GM12865 (cell line): ENCODE measurements around the gene CTNNBL1.

Source experiments
- DNase-seq: peaks from one replicate; pipeline ENCODE4 v3.0.0; 2010; ENCODE audit warnings: low read depth
- H3K4me3 ChIP-seq: 2 replicates; pipeline ENCODE4 v1.5.1; 2011; ENCODE audit warnings: mild to moderate bottlenecking, low read depth, low read length, control low read depth
- CTCF ChIP-seq: IDR thresholded peaks from 2 replicates; pipeline ENCODE4 v1.5.1; 2011; ENCODE audit warnings: low read length, control low read depth, low read depth, inconsistent platforms; ENCODE audit not compliant: insufficient read depth; ENCODE audit errors: missing control alignments

Gene CTNNBL1

GRCh38 chr20:37867289-37868195, 173.7 kb downstream of the CTNNBL1 start:
- no peak for DNase-seq
- TF ChIP-seq CTCF, result no peak
- H3K4me3 ChIP-seq, result no peak overlapping the region

- no peak for TF ChIP-seq CTCF
- no peak overlapping the region for H3K4me3 ChIP-seq
- DNase-seq, result no peak
Observed at GRCh38 chr20:37868851-37869333, 175.1 kb downstream of the CTNNBL1 start.

GRCh38 chr20:37869334-37869861, 175.6 kb downstream of the CTNNBL1 start:
- DNase-seq, result no peak
- TF ChIP-seq CTCF, result no peak
- H3K4me3 ChIP-seq, result no peak overlapping the region

GRCh38 chr20:37870294-37870693, 176.5 kb downstream of the CTNNBL1 start:
- TF ChIP-seq CTCF, result no peak
- no peak overlapping the region for H3K4me3 ChIP-seq
- no peak for DNase-seq

GRCh38 chr20:37871751-37872150, 177.9 kb downstream of the CTNNBL1 start:
- DNase-seq, result no peak
- TF ChIP-seq CTCF, result no peak
- H3K4me3 ChIP-seq, result no peak overlapping the region

GRCh38 chr20:37872161-37872560, 178.3 kb downstream of the CTNNBL1 start:
- no peak overlapping the region for H3K4me3 ChIP-seq
- TF ChIP-seq CTCF, result no peak
- DNase-seq, result no peak
